Smooth muscle cell (in vitro differentiated cells): Measurements from ENCODE around the gene HES7. TPM values are rescaled to one million over a fixed set of nuclear protein-coding genes. Genes with fewer than 3 reads are reported as not detected.

Source experiments
- DNase-seq: peaks from one replicate; lab custom pipeline; 2025; ENCODE audit not compliant: unreplicated experiment; lab: John Stamatoyannopoulos, UW
- H2AFZ ChIP-seq: fragments of 200-600 bp; sonication (generic); 2 replicates; pipeline ENCODE4 v1.6.0; 2016; ENCODE audit warnings: antibody characterized with exemption, low read depth, mild to moderate bottlenecking
- H3F3A ChIP-seq: fragments of 200-600 bp; sonication (generic); 2 replicates; pipeline ENCODE4 v1.6.0; 2017; ENCODE audit warnings: antibody characterized with exemption, low read depth
- H3K27ac ChIP-seq: fragments of 200-600 bp; sonication (generic); 2 replicates; pipeline ENCODE4 v1.5.1; 2016; ENCODE audit warnings: low read depth, mild to moderate bottlenecking
- H3K27me3 ChIP-seq: fragments of 200-600 bp; sonication (generic); 2 replicates; pipeline ENCODE4 v1.6.1; 2016; ENCODE audit warnings: low read depth, mild to moderate bottlenecking
- H3K36me3 ChIP-seq: fragments of 200-600 bp; sonication (generic); 2 replicates; pipeline ENCODE4 v1.5.1; 2016; ENCODE audit warnings: low read depth
- H3K4me1 ChIP-seq: fragments of 200-600 bp; sonication (generic); 2 replicates; pipeline ENCODE4 v1.5.1; 2016; ENCODE audit warnings: low read depth
- H3K4me2 ChIP-seq: fragments of 200-600 bp; sonication (generic); 2 replicates; pipeline ENCODE4 v1.6.0; 2016; ENCODE audit warnings: mild to moderate bottlenecking
- H3K4me3 ChIP-seq: fragments of 200-600 bp; sonication (generic); 2 replicates; pipeline ENCODE4 v1.5.1; 2016; ENCODE audit warnings: mild to moderate bottlenecking
- H3K79me2 ChIP-seq: fragments of 200-600 bp; sonication (generic); 2 replicates; pipeline ENCODE4 v1.6.0; 2016; ENCODE audit warnings: low read depth, mild to moderate bottlenecking
- H3K9ac ChIP-seq: fragments of 200-600 bp; sonication (generic); 2 replicates; pipeline ENCODE4 v1.6.0; 2016; ENCODE audit warnings: low read depth
- H3K9me3 ChIP-seq: fragments of 200-600 bp; sonication (generic); replicated peaks from 2 replicates; pipeline ENCODE4 v1.5.1; 2016; ENCODE audit warnings: low read depth
- H4K20me1 ChIP-seq: fragments of 200-600 bp; sonication (generic); 2 replicates; pipeline ENCODE4 v1.6.0; 2016; ENCODE audit warnings: low read depth
- CTCF ChIP-seq: fragments of 200-600 bp; sonication (generic); IDR thresholded peaks from 2 replicates; pipeline ENCODE4 v1.5.1; 2017; ENCODE audit warnings: borderline replicate concordance, mild to moderate bottlenecking, antibody characterized with exemption; ENCODE audit not compliant: insufficient read depth, poor library complexity, severe bottlenecking
- WGBS: methylation state at CpG from one replicate; pipeline ENCODE4 v1.1.7; 2016; ENCODE audit warnings: low lambda C conversion rate; 5-methylcytosine and 5-hydroxymethylcytosine counted together
- polyA plus RNA-seq: library from polyadenylated mRNA; unstranded; fragments of >200 nt; fragmentation: Nextera tagmentation; extraction: Ambion mirVana; gene quantifications from 2 replicates; pipeline ENCODE4 v1.2.1, GENCODE V29; 2016
- total RNA-seq: library from RNA; depleted of rRNA; stranded (reverse); fragments of >200 nt; gene quantifications from 2 replicates; pipeline ENCODE4 v1.2.3, GENCODE V29; 2014

The HES7 gene
- total and polyA plus RNA-seq, 2 experiments from 2014 or later, result not detected

DNA sequence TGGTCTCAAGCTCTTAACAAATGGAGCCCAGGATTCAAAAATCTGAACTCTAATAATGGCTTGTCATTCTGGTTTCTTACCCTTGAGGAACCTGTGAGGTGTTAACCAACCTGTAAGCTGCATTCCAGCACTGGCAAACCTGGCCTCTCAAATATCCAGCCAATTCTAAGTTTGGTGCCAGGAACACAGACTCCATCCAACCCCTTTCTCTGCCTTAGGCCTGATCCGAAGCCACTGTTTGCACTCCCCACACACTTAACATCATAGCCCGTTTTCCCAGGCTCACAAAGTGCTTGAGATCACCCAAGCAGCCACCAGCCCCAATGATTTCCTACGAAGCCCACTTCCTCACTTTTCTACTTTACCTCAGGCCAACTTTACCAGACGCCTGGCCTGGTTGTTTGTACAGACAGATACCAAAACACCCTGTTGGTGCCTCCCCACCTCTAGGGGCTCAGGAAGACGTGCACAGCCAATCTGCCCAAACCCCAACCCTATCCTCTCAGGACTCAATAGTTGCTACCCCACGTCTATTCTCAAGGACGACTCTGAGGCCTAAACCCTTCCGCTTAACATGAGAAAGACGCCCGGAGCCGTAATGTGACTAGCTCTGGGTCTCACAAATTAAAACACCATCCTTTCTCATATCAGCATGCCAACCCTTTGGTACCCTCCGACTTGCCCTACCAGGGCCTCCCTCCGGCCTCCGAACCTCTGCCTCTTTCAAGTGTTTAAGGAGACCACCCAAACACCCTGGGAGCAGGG lies 31.5 kb upstream of the HES7 start:
- no peak for TF ChIP-seq CTCF
- H3K4me1 ChIP-seq, result peaks cover 17% of the 10 kb centered on the region
- no peak for DNase-seq

GRCh38 chr17:8154608-8155155 lies 30.8 kb upstream of the HES7 start:
- WGBS, result 53% methylated on average over 11 of the region's 11 CpGs
- H3K9ac ChIP-seq, result peak overlapping the region; percentile 94
- no peaks in the 10 kb centered on the region for H3K27me3 ChIP-seq
- H3K4me3 ChIP-seq, result peak overlapping the region; percentile 70
- peaks cover 50% of the 10 kb centered on the region for H4K20me1 ChIP-seq
- peaks cover 10% of the 10 kb centered on the region for H3F3A ChIP-seq
- DNase-seq, result no peak
- peaks cover 17% of the 10 kb centered on the region for H3K4me1 ChIP-seq
- H2AFZ ChIP-seq, result no peak overlapping the region
- H3K9me3 ChIP-seq, result no peaks in the 10 kb centered on the region
- peaks cover 10% of the 10 kb centered on the region for H3K79me2 ChIP-seq
- H3K27ac ChIP-seq, result peak overlapping the region; percentile 99
- no peak for TF ChIP-seq CTCF
- no peaks in the 10 kb centered on the region for H3K36me3 ChIP-seq
- peak overlapping the region; percentile 93 for H3K4me2 ChIP-seq

More for the DNA sequence above, 31.5 kb upstream of the HES7 start:
- H3K9me3 ChIP-seq, result no peaks in the 10 kb centered on the region
- H3F3A ChIP-seq, result peaks cover 10% of the 10 kb centered on the region
- no peak overlapping the region for H2AFZ ChIP-seq
- H3K27me3 ChIP-seq, result no peaks in the 10 kb centered on the region
- peak overlapping the region; percentile 70 for H3K4me3 ChIP-seq
- peak overlapping the region; percentile 94 for H3K9ac ChIP-seq
- H3K79me2 ChIP-seq, result peaks cover 5% of the 10 kb centered on the region
- H4K20me1 ChIP-seq, result peaks cover 43% of the 10 kb centered on the region
- no peaks in the 10 kb centered on the region for H3K36me3 ChIP-seq
- peak overlapping the region; percentile 99 for H3K27ac ChIP-seq
- peak overlapping the region; percentile 93 for H3K4me2 ChIP-seq
- 70% methylated on average over 14 of the region's 14 CpGs for WGBS

GRCh38 chr17:8153957-8154607 lies 30.2 kb upstream of the HES7 start:
- WGBS, result 8% methylated on average over 21 of the region's 22 CpGs
- H3K27me3 ChIP-seq, result no peaks in the 10 kb centered on the region
- DNase-seq, result peak; percentile 97
- peak overlapping the region; percentile 99 for H3K27ac ChIP-seq
- peak overlapping the region; percentile 93 for H3K4me2 ChIP-seq
- no peaks in the 10 kb centered on the region for H3K9me3 ChIP-seq
- H3K36me3 ChIP-seq, result peaks cover 5% of the 10 kb centered on the region
- H3K9ac ChIP-seq, result peak overlapping the region; percentile 94
- H2AFZ ChIP-seq, result no peak overlapping the region
- peak overlapping the region; percentile 70 for H3K4me3 ChIP-seq
- peaks cover 10% of the 10 kb centered on the region for H3F3A ChIP-seq
- TF ChIP-seq CTCF, result no peak
- peaks cover 10% of the 10 kb centered on the region for H3K79me2 ChIP-seq
- peaks cover 17% of the 10 kb centered on the region for H3K4me1 ChIP-seq
- peaks cover 51% of the 10 kb centered on the region for H4K20me1 ChIP-seq
